Measurements from ENCODE around the gene TPO. TPM values are rescaled to one million over a fixed set of nuclear protein-coding genes. Genes with fewer than 3 reads are reported as not detected.

Gene TPO
- polyA plus RNA-seq, 3 donors from 2014 or later: not detected

GRCh38 chr2:1418566-1418965 lies 5.3 kb downstream of the TPO start:
- Mint-ChIP-seq H3K36me3 (no peaks in the 10 kb centered on the region), H3K4me1 (no peaks in the 10 kb centered on the region), H3K4me3 (no peak overlapping the region), H3K27me3 (ENCODE audit: low read depth in 3 of 3) (peaks cover 0 to 2% (median 1%) of the 10 kb centered on the region in 3 donors), H3K27ac (no peak overlapping the region), H3K9me3 (no peaks in the 10 kb centered on the region)
- no peak for DNase-seq

GRCh38 chr2:1420746-1421480 lies 7.7 kb downstream of the TPO start:
- Mint-ChIP-seq H3K4me3 (no peak overlapping the region), H3K9me3 (no peaks in the 10 kb centered on the region), H3K27ac (no peak overlapping the region), H3K27me3 (ENCODE audit: low read depth in 3 of 3) (peaks cover 0 to 5% (median 1%) of the 10 kb centered on the region in 3 donors), H3K36me3 (no peaks in the 10 kb centered on the region), H3K4me1 (no peaks in the 10 kb centered on the region)
- no peak for DNase-seq

GRCh38 chr2:1421731-1422130 lies 8.5 kb downstream of the TPO start:
- H3K4me3 Mint-ChIP-seq: no peak overlapping the region
- no peaks in the 10 kb centered on the region for H3K9me3 Mint-ChIP-seq
- H3K27ac Mint-ChIP-seq: no peak overlapping the region
- H3K27me3 Mint-ChIP-seq (ENCODE audit: low read depth in 3 of 3): peaks cover 0 to 5% (median 1%) of the 10 kb centered on the region in 3 donors
- no peaks in the 10 kb centered on the region for H3K4me1 Mint-ChIP-seq
- no peaks in the 10 kb centered on the region for H3K36me3 Mint-ChIP-seq
- DNase-seq: no peak

- H3K4me1 Mint-ChIP-seq: no peaks in the 10 kb centered on the region
- no peaks in the 10 kb centered on the region for H3K9me3 Mint-ChIP-seq
- H3K36me3 Mint-ChIP-seq: no peaks in the 10 kb centered on the region
- no peak overlapping the region for H3K4me3 Mint-ChIP-seq
- DNase-seq: no peak
- peaks cover 1 to 5% (median 3%) of the 10 kb centered on the region in 3 donors for H3K27me3 Mint-ChIP-seq (ENCODE audit: low read depth in 3 of 3)
- no peak overlapping the region for H3K27ac Mint-ChIP-seq
These were observed 8.9 kb downstream of the TPO start for GRCh38 chr2:1422131-1422530.

GRCh38 chr2:1422716-1423285 lies 9.5 kb downstream of the TPO start:
- H3K9me3 Mint-ChIP-seq: no peaks in the 10 kb centered on the region
- DNase-seq: no peak
- H3K4me1 Mint-ChIP-seq: no peaks in the 10 kb centered on the region
- H3K36me3 Mint-ChIP-seq: no peaks in the 10 kb centered on the region
- H3K4me3 Mint-ChIP-seq: no peak overlapping the region
- no peak overlapping the region for H3K27ac Mint-ChIP-seq
- peaks cover 1 to 5% (median 3%) of the 10 kb centered on the region in 3 donors for H3K27me3 Mint-ChIP-seq (ENCODE audit: low read depth in 3 of 3)

- H3K27me3 Mint-ChIP-seq (ENCODE audit: low read depth in 3 of 3): peaks cover 0 to 7% (median 3%) of the 10 kb centered on the region in 3 donors
- no peaks in the 10 kb centered on the region for H3K4me1 Mint-ChIP-seq
- no peak overlapping the region for H3K27ac Mint-ChIP-seq
These were observed 13.8 kb downstream of the TPO start for GRCh38 chr2:1427086-1427485.

GRCh38 chr2:1429895-1430294 lies 16.6 kb downstream of the TPO start:
- H3K9me3 Mint-ChIP-seq: no peaks in the 10 kb centered on the region
- H3K36me3 Mint-ChIP-seq: no peaks in the 10 kb centered on the region
- no peaks in the 10 kb centered on the region for H3K4me1 Mint-ChIP-seq
- H3K27ac Mint-ChIP-seq: no peak overlapping the region
- H3K27me3 Mint-ChIP-seq (ENCODE audit: low read depth in 3 of 3): peaks cover 0 to 4% (median 3%) of the 10 kb centered on the region in 3 donors
- DNase-seq: no peak
- H3K4me3 Mint-ChIP-seq: no peak overlapping the region

More at GRCh38 chr2:1427086-1427485, 13.8 kb downstream of the TPO start:
- H3K4me3 Mint-ChIP-seq: no peak overlapping the region
- no peaks in the 10 kb centered on the region for H3K9me3 Mint-ChIP-seq
- no peaks in the 10 kb centered on the region for H3K36me3 Mint-ChIP-seq
- no peak for DNase-seq

- no peaks in the 10 kb centered on the region for H3K36me3 Mint-ChIP-seq
- no peaks in the 10 kb centered on the region for H3K9me3 Mint-ChIP-seq
- H3K27me3 Mint-ChIP-seq (ENCODE audit: low read depth in 3 of 3): peaks cover 0 to 4% (median 3%) of the 10 kb centered on the region in 3 donors
- no peaks in the 10 kb centered on the region for H3K4me1 Mint-ChIP-seq
- no peak overlapping the region for H3K27ac Mint-ChIP-seq
- H3K4me3 Mint-ChIP-seq: no peak overlapping the region
- DNase-seq: no peak
These were observed 17.2 kb downstream of the TPO start for GRCh38 chr2:1430491-1430890.

GRCh38 chr2:1431886-1432400 lies 18.7 kb downstream of the TPO start:
- Mint-ChIP-seq H3K4me1 (no peaks in the 10 kb centered on the region), H3K36me3 (no peaks in the 10 kb centered on the region), H3K27me3 (ENCODE audit: low read depth in 3 of 3) (peaks cover 0 to 4% (median 2%) of the 10 kb centered on the region in 3 donors), H3K9me3 (no peaks in the 10 kb centered on the region), H3K27ac (no peak overlapping the region), H3K4me3 (no peak overlapping the region)
- no peak for DNase-seq

GRCh38 chr2:1432726-1433125 lies 19.5 kb downstream of the TPO start:
- Mint-ChIP-seq H3K9me3 (no peaks in the 10 kb centered on the region), H3K27ac (no peak overlapping the region), H3K4me3 (no peak overlapping the region), H3K4me1 (no peaks in the 10 kb centered on the region), H3K36me3 (no peaks in the 10 kb centered on the region), H3K27me3 (ENCODE audit: low read depth in 3 of 3) (peaks cover 0 to 4% (median 0%) of the 10 kb centered on the region in 3 donors)
- no peak for DNase-seq

- no peak for DNase-seq
- Mint-ChIP-seq H3K4me1 (no peaks in the 10 kb centered on the region), H3K9me3 (peaks cover 0 to 1% (median 0%) of the 10 kb centered on the region in 6 donors), H3K4me3 (no peak overlapping the region), H3K27ac (no peak overlapping the region), H3K36me3 (no peaks in the 10 kb centered on the region), H3K27me3 (ENCODE audit: low read depth in 3 of 3) (peaks cover 0 to 2% (median 2%) of the 10 kb centered on the region in 3 donors)
These were observed 23.1 kb downstream of the TPO start for GRCh38 chr2:1436369-1436768.

- Mint-ChIP-seq H3K4me1 (no peaks in the 10 kb centered on the region), H3K9me3 (peaks cover 0 to 1% (median 0%) of the 10 kb centered on the region in 6 donors), H3K4me3 (no peak overlapping the region), H3K27ac (no peak overlapping the region), H3K36me3 (no peaks in the 10 kb centered on the region), H3K27me3 (ENCODE audit: low read depth in 3 of 3) (peaks cover 0 to 2% (median 0%) of the 10 kb centered on the region in 3 donors)
- DNase-seq: no peak
These were observed 23.8 kb downstream of the TPO start for GRCh38 chr2:1437101-1437500.

- no peak overlapping the region for H3K27ac Mint-ChIP-seq
These were observed 24.3 kb downstream of the TPO start for GRCh38 chr2:1437537-1437936.

GRCh38 chr2:1438972-1439371 lies 25.7 kb downstream of the TPO start:
- Mint-ChIP-seq H3K9me3 (peaks cover 0 to 1% (median 0%) of the 10 kb centered on the region in 6 donors), H3K4me1 (no peaks in the 10 kb centered on the region), H3K4me3 (no peak overlapping the region), H3K36me3 (no peaks in the 10 kb centered on the region), H3K27me3 (ENCODE audit: low read depth in 3 of 3) (peaks cover 0 to 2% (median 0%) of the 10 kb centered on the region in 3 donors), H3K27ac (no peak overlapping the region)
- DNase-seq: no peak

More at GRCh38 chr2:1437537-1437936, 24.3 kb downstream of the TPO start:
- DNase-seq: no peak
- Mint-ChIP-seq H3K4me3 (no peak overlapping the region), H3K36me3 (no peaks in the 10 kb centered on the region), H3K9me3 (peaks cover 0 to 1% (median 0%) of the 10 kb centered on the region in 6 donors), H3K27me3 (ENCODE audit: low read depth in 3 of 3) (peaks cover 0 to 2% (median 0%) of the 10 kb centered on the region in 3 donors), H3K4me1 (no peaks in the 10 kb centered on the region)
